Left lung (tissue), 10 donors: ENCODE measurements around the gene CSF1R. TPM values are rescaled to one million over a fixed set of nuclear protein-coding genes. Genes with fewer than 3 reads are reported as not detected.

Experiments used
- ATAC-seq: fragments of 200-7000 bp; cut with Tn5 transposase; one replicate; pipeline ENCODE4 v1.9.1; 2020; ENCODE audit warnings: moderate library complexity
- DNase-seq, 4 donors: peaks; one replicate each; pipeline ENCODE4 v3.0.0-alpha.2; 2013 to 2020
- H3K27ac ChIP-seq, 2 donors: fragments of 200-600 bp; sonication (generic) in 1 of 2; one replicate each; pipeline versions ENCODE4 v1.5.0 to v1.8.0; 2020 to 2021
- H3K27me3 ChIP-seq, 2 donors: fragments of 200-600 bp; sonication (generic) in 1 of 2; one replicate each; pipeline versions ENCODE4 v1.5.0 to v1.8.0; 2020 to 2021
- H3K36me3 ChIP-seq, 2 donors: fragments of 200-600 bp; sonication (generic) in 1 of 2; one replicate each; pipeline versions ENCODE4 v1.5.0 to v1.8.0; 2020 to 2021
- H3K4me1 ChIP-seq, 2 donors: fragments of 200-600 bp; one replicate each; pipeline ENCODE4 v1.8.0; 2021
- H3K4me3 ChIP-seq, 2 donors: fragments of 200-600 bp; sonication (generic) in 1 of 2; one replicate each; pipeline versions ENCODE4 v1.5.0 to v1.8.0; 2020 to 2021; ENCODE audit warnings: mild to moderate bottlenecking in 1 of 2
- H3K9me3 ChIP-seq, 2 donors: fragments of 200-600 bp; sonication (generic) in 1 of 2; one replicate each; pipeline versions ENCODE4 v1.5.0 to v1.8.0; 2020 to 2021
- CTCF ChIP-seq, 2 donors: fragments of 200-600 bp; sonication (generic) in 1 of 2; IDR thresholded peaks; one replicate each; pipeline versions ENCODE4 v1.5.0 to v1.8.0; 2021; ENCODE audit warnings: antibody characterized with exemption in 2 of 2
- intact Hi-C, 2 donors: fragments of 100-400 bp; cut with DNase I; formaldehyde crosslinking; loops; one replicate each; pipeline versions ENCODE4 v1.11.2 to v1.14.2; 2022
- polyA plus RNA-seq, 6 donors: library from polyadenylated mRNA; unstranded; fragments of 120-200 nt; gene quantifications; one replicate each; pipeline ENCODE4 v1.2.1, GENCODE V29; 2013; ENCODE audit not compliant: insufficient read length in 6 of 6
- total RNA-seq, 2 donors: library from RNA; stranded (reverse); fragmentation: NEBNext Ultra II Directional; extraction: Animal tissue kit (Norgen Biotek cat#: 25700); gene quantifications; one replicate each; pipeline ENCODE4 v1.2.1, GENCODE V29; 2021
- donor health status: DM: no; HTN: yes; CAD: no.
- donor health status: DM: no; HTN: no; CAD: no.

CSF1R gene
- total and polyA plus RNA-seq, 8 donors: 22.7 to 93.1 (median 26.0) TPM

- Histone ChIP-seq H3K4me1 (peaks cover 6 to 24% of the 10 kb centered on the region in 2 donors), H3K36me3 (peaks cover 0 to 38% of the 10 kb centered on the region in 2 donors), H3K9me3 (no peaks in the 10 kb centered on the region), H3K4me3 (no peak overlapping the region), H3K27ac (no peak overlapping the region), H3K27me3 (no peaks in the 10 kb centered on the region)
- ATAC-seq: no peak
- no peak for TF ChIP-seq CTCF (IDR thresholded peaks at IDR 0.05)
- intact Hi-C loops: no loop called here
- DNase-seq: no peak
Measured at GRCh38 chr5:150080696-150081435, 5.5 kb downstream of the CSF1R start.

GRCh38 chr5:150079909-150080461, 6.4 kb downstream of the CSF1R start:
- no peak for TF ChIP-seq CTCF (IDR thresholded peaks at IDR 0.05)
- Histone ChIP-seq H3K4me1 (peaks cover 6 to 24% of the 10 kb centered on the region in 2 donors), H3K4me3 (no peak overlapping the region), H3K36me3 (peaks cover 0 to 47% of the 10 kb centered on the region in 2 donors), H3K9me3 (no peaks in the 10 kb centered on the region), H3K27ac (no peak overlapping the region), H3K27me3 (no peaks in the 10 kb centered on the region)
- ATAC-seq (no peak), DNase-seq (no peak)
- intact Hi-C loops: no loop called here

GRCh38 chr5:150078802-150079689, 7.3 kb downstream of the CSF1R start:
- no peak for TF ChIP-seq CTCF (IDR thresholded peaks at IDR 0.05)
- H3K9me3 ChIP-seq: no peaks in the 10 kb centered on the region
- peaks cover 0 to 55% of the 10 kb centered on the region in 2 donors for H3K36me3 ChIP-seq
- DNase-seq (no peak), ATAC-seq (no peak)
- no peaks in the 10 kb centered on the region for H3K27me3 ChIP-seq
- H3K4me3 ChIP-seq: no peak overlapping the region
- intact Hi-C loops: no loop called here
- peaks cover 6 to 24% of the 10 kb centered on the region in 2 donors for H3K4me1 ChIP-seq
- H3K27ac ChIP-seq: no peak overlapping the region

GRCh38 chr5:150077996-150078801, 8.2 kb downstream of the CSF1R start:
- no peaks in the 10 kb centered on the region for H3K9me3 ChIP-seq
- DNase-seq (no peak), ATAC-seq (no peak)
- peaks cover 0 to 61% of the 10 kb centered on the region in 2 donors for H3K36me3 ChIP-seq
- no peak overlapping the region for H3K27ac ChIP-seq
- intact Hi-C loops: no loop called here
- H3K27me3 ChIP-seq: no peaks in the 10 kb centered on the region
- no peak for TF ChIP-seq CTCF (IDR thresholded peaks at IDR 0.05)
- no peak overlapping the region for H3K4me3 ChIP-seq
- peaks cover 6 to 24% of the 10 kb centered on the region in 2 donors for H3K4me1 ChIP-seq
